ENCODE data around the gene MRPL11. TPM values are rescaled to one million over a fixed set of nuclear protein-coding genes. Genes with fewer than 3 reads are reported as not detected.
A peak's percentile ranks its signal among the peaks of the same experiment; 100 is the strongest.

MRPL11 gene
- total RNA-seq, 2 donors from 2014 or later = 33.1 to 54.4 TPM

GRCh38 chr11:66429983-66430602 lies 8.6 kb downstream of the MRPL11 start:
- no peak overlapping the region for H3K4me3 ChIP-seq
- DNase-seq (ENCODE audit: low spot score) = peak; percentile 76
- no peaks in the 10 kb centered on the region for H3K9me3 ChIP-seq
- no peak overlapping the region for H3K27ac ChIP-seq
- no peaks in the 10 kb centered on the region for H3K4me1 ChIP-seq
- peak; percentile 77 to 82 for TF ChIP-seq CTCF (IDR thresholded peaks at IDR 0.05)
- peaks cover 4% of the 10 kb centered on the region for H3K36me3 ChIP-seq
- H3K27me3 ChIP-seq = no peaks in the 10 kb centered on the region

GRCh38 chr11:66428933-66429332 lies 9.7 kb downstream of the MRPL11 start:
- H3K27ac ChIP-seq = no peak overlapping the region
- H3K27me3 ChIP-seq = no peaks in the 10 kb centered on the region
- no peak overlapping the region for H3K4me3 ChIP-seq
- peaks cover 4% of the 10 kb centered on the region for H3K36me3 ChIP-seq
- H3K9me3 ChIP-seq = no peaks in the 10 kb centered on the region
- no peak for DNase-seq (ENCODE audit: low spot score)
- H3K4me1 ChIP-seq = no peaks in the 10 kb centered on the region
- TF ChIP-seq CTCF (IDR thresholded peaks at IDR 0.05) = no peak

GRCh38 chr11:66426314-66426713 lies 12.3 kb downstream of the MRPL11 start:
- Histone ChIP-seq H3K4me3 (no peak overlapping the region), H3K4me1 (peaks cover 0 to 1% of the 10 kb centered on the region in 2 donors), H3K9me3 (no peaks in the 10 kb centered on the region), H3K27ac (no peak overlapping the region), H3K27me3 (no peaks in the 10 kb centered on the region), H3K36me3 (peaks cover 6% of the 10 kb centered on the region)
- TF ChIP-seq CTCF (IDR thresholded peaks at IDR 0.05) = no peak
- DNase-seq (ENCODE audit: low spot score) = no peak

- DNase-seq (ENCODE audit: low spot score) = peak; percentile 88
- no peak overlapping the region for H3K27ac ChIP-seq
Observed at GRCh38 chr11:66421492-66422205, 17.0 kb downstream of the MRPL11 start.

GRCh38 chr11:66420671-66421476 lies 17.8 kb downstream of the MRPL11 start, which contains the start of gene NPAS4:
Gene NPAS4, plus strand, starts transcription at chr11:66421035. Its CDS starts 145 bp downstream, at chr11:66421180.
- Histone ChIP-seq H3K9me3 (no peaks in the 10 kb centered on the region), H3K4me1 (peaks cover 0 to 39% of the 10 kb centered on the region in 2 donors), H3K27ac (no peak within 1 kb of the TSS), H3K4me3 (no peak within 1 kb of the TSS), H3K36me3 (peaks cover 6% of the 10 kb centered on the region), H3K27me3 (no peaks in the 10 kb centered on the region)
- DNase-seq (ENCODE audit: low spot score) = no peak
- no peak for TF ChIP-seq CTCF (IDR thresholded peaks at IDR 0.05)

More at GRCh38 chr11:66421492-66422205, 17.0 kb downstream of the MRPL11 start:
- Histone ChIP-seq H3K4me1 (peaks cover 0 to 39% of the 10 kb centered on the region in 2 donors), H3K9me3 (no peaks in the 10 kb centered on the region), H3K36me3 (peaks cover 6% of the 10 kb centered on the region), H3K4me3 (no peak overlapping the region), H3K27me3 (no peaks in the 10 kb centered on the region)
- peak in 1 of 2 donors; percentile 30 for TF ChIP-seq CTCF (IDR thresholded peaks at IDR 0.05)
